GM21447 (cell line): ENCODE measurements around the gene ADGRL2.

Source experiments
- ATAC-seq: cut with Tn5 transposase; IDR thresholded peaks from one replicate; pipeline ENCODE4 v1.9.1; 2021; ENCODE audit not compliant: unreplicated experiment

The ADGRL2 gene

GRCh38 chr1:81894867-81895266 lies 94.1 kb downstream of the ADGRL2 start:
- ATAC-seq = no peak

GRCh38 chr1:81899214-81899821 lies 98.6 kb downstream of the ADGRL2 start:
- no peak for ATAC-seq

DNA sequence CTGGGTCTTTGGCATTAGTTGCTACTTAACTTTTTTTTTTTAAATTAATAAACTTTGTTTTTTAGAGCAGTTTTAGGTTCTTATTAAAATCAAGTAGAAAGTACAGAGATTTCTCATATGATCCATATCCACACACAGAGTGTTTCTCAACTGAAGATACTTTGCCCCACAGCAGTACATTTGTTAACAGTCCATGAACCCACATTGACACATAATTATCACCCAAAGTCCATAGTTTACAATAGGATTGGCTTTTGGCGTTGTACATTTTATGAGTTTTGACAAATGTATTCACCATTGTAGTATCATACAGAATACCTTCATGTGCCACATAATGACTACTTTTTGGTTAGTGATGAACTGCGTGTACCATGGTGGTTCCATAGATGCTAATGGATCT lies 106.8 kb downstream of the ADGRL2 start:
- ATAC-seq = no peak

- no peak for ATAC-seq
These were observed 111.6 kb downstream of the ADGRL2 start for GRCh38 chr1:81912383-81912782.

- no peak for ATAC-seq
These were observed 115.2 kb downstream of the ADGRL2 start for GRCh38 chr1:81915937-81916336.

DNA sequence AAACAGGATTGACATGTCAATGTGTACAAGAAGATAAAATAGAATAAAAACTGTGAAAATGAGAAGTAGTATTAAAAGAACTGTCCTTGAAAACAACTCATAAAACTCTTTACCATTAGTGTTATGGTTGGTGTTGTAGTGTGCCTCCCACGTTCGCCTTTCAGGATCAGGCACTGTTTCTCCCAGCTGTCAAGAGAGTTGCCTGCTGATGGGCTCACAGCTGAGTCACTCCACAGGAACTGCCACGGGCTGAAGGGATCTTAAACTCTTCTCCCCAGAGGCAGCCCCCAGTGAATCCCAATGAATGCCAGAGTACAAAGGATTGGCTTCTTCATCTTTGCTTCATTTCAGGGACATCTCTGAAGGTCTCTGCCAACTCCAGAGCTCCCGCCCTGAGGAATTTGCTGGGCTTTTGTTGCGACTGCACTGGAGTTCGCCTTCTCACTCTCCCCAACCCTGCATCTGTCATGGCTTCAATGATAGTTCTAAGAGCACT lies 119.6 kb downstream of the ADGRL2 start:
- ATAC-seq = no peak

- no peak for ATAC-seq
These were observed 120.2 kb downstream of the ADGRL2 start for GRCh38 chr1:81920886-81921285.

DNA sequence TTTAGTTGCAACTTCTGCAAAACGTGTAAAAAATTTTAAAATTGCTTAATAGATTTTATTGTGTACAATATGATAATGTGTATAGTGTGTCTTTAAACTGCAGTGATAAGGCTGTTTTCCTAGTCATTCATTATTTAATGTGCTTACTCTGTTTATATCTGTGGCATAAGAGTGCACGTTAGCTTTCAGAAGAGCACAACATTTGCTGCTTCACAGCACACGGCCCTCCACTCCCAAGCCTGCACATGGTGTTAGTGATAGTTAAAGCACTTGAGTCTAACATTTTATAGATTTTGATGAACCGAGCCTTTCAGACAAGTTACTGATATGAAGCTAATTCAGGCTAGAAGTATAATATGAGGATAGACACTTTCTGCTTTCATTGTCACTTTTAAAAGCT lies 120.6 kb downstream of the ADGRL2 start:
- ATAC-seq = no peak

DNA sequence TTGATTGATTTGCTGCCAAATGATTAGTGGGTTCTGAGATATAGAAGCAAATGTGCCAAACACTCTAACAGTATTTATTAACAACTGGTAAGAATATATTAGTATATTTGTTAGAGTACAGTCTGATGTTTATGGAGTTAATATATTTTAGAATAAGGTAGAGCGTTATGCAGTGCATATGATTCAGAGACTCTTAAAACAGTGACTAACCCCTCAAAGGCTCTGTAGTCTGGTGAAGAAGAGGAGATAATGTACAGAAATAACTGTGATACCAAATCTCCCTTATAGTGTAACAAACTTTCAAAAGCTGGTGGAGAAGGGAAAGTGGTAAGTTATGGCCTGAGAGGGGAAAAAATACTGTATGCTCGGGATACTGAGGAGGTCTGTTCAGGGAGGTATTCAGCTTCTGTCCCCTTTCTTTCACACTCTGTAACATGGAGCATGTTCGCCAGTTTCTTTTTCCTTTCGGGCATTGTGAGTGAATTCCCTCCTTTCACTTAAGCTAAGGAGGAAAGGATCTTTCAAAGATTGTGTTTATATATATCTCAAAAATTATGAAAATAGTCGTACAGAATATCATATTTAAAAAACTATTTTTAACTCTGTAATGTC lies 121.2 kb downstream of the ADGRL2 start:
- ATAC-seq = no peak

GRCh38 chr1:81922955-81923354 lies 122.2 kb downstream of the ADGRL2 start:
- ATAC-seq = no peak

DNA sequence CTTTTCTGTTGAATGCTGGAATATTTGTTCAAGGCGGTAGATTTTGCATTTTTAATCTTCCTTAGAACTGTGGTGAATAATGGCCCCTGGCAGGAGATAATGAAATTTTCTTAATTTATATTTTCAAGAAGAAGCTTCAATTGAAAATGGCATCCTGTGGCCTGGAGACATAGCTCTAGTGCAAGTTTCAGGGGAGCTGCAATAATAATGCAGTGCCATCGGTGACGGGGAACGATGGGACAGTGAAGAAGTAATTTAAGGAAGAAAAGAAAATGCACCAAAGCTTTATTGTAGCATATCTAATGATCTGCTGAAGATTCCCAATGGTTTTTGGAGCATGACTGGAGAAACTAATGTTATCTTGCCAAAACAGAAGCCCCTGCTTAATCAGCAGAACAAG lies 128.4 kb downstream of the ADGRL2 start:
- ATAC-seq = no peak

- ATAC-seq = no peak
These were observed 136.1 kb downstream of the ADGRL2 start for GRCh38 chr1:81936853-81937252.

DNA sequence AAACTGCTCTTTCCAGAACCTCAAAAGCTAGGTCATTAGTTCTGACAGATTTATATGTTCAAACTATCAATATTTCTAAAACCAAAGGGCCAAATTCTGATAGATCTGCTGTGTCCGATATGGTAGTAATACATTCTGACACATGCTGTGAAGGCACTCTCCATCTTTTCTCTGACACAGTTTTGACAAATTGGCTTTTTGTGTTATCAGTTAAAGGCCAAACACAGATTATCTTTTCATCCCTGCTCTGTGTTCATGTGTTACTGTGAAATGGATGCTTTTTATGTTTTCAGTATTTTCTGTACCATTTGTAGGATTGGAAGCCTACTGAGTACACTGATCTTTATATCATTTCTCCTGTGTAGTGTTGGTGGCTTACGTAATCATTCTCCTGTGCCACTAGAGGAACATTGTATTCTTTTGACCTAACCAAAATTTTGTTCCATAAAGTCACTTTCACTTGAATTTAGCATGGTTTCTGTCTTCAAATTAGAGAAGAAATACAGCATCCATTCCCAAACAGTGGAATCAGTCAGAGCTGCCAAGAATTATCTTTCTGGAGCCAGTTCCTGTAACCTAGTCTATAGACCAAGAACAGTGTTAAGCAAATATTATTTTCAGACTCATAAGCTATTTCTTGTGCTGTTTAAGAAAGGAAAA lies 137.2 kb downstream of the ADGRL2 start:
- no peak for ATAC-seq

- no peak for ATAC-seq
These were observed 147.8 kb downstream of the ADGRL2 start for GRCh38 chr1:81948495-81948894.

DNA sequence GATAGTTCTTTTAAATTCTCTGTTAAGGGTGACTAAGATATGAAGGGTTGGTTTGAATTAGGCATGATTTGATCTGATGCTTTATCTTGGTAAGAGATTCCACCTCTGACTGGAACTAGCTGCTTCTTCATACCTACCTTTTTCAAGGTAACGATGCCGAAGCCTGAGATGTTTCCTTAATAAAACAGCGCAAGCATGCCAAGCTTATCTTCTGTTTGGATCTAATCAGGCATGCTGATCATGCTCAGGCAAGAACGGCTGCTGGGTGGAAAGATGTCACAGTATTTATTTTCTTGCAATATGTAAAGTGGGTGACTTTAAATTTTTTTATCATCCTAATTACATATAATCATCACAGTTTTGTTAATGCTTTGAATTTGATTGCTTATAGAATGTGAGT lies 148.7 kb downstream of the ADGRL2 start:
- ATAC-seq = no peak

- no peak for ATAC-seq
These were observed 149.3 kb downstream of the ADGRL2 start for GRCh38 chr1:81950037-81950436.

- ATAC-seq = no peak
These were observed 150.0 kb downstream of the ADGRL2 start for GRCh38 chr1:81950591-81951244.

DNA sequence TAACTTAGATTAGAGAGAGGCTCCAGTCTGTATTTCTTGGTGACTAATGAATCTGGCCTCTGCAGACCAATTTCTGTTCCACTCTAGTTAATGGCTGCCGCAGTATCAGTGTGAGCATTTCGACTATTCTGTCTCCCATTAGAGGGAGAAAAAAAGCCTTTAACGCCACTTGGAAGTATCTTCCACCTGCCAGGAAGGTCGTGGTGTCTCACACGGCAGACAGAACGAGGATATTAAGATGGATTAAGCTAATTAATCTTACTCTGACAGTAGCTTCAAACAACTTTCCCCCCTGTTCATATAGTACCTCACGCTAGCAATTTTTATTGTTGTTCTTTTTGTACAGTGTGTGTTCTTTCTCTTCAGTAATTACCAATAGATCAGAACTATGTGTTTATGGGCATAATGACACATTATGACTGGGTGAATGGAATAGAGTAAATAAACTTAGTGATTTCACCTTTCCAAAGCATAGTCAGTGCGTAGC lies 153.8 kb downstream of the ADGRL2 start:
- ATAC-seq = no peak

DNA sequence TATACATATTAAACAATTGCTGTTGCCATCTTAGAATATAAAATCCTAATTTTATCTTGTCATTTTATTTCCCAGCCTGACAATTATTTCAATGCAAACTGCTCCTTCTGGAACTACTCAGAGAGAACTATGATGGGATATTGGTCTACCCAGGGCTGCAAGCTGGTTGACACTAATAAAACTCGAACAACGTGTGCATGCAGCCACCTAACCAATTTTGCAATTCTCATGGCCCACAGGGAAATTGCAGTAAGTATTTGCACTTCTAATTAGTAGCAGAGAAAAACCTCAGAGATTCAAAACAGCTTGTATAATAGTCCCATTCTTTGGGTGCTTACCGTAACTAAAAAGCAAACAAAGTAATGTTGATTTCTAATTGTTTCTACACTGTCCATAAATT lies 167.2 kb downstream of the ADGRL2 start:
- ATAC-seq = no peak

DNA sequence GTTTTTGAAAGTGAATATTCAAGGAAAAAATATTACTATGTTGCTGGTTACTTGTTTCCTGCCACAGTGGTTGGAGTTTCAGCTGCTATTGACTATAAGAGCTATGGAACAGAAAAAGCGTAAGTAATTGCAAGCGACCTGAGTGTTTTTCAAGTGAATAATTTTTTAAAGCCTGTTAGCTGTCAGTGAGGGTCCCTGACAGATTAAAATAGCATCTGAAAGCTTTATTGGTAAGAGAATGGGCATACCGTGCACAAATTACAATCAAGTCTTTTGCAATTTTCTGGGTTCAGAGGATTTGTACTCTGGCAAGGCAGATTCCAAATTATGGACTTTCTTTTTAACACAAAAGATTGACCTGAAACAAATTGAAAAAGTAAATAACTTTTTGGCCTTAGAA lies 169.7 kb downstream of the ADGRL2 start:
- no peak for ATAC-seq

DNA sequence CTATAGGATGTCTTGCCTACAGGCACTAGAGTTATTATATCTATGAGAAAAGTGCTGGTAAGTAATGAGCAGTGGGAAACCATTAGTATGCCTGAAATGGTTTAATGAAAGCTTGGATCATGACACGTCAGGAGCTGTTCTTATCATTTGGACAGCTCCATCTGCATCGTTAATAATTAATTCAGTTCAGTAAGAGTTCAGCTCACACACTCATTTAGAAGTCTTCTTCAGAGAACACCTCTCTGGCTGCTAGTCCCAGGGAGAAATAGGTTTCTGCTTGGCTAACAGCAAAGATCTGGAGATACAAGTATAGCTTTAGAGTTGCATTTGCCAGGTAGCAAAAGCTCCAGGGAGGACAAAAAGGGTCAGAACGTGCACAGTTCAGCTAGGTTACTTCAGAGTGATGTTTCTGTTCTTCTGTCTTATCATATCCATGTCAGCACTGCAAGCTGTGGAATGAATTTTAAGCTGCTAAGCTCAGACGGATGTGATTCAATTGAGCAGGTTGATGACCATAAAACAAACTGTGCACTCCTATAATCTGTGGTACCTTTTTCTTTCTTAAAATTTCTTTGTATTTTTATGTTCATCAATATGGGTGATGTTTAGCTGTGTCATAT lies 173.6 kb downstream of the ADGRL2 start:
- no peak for ATAC-seq
